Activated T-cell treated with anti-CD3 and anti-CD28 coated beads, Interleukin-2, amount 50 U/mL, for 24 hours (primary cell): ENCODE data around the gene HYPK.

Source experiments
- DNase-seq: peaks from one replicate; pipeline ENCODE4 v3.0.0-alpha.2; 2020
- H3K27ac Mint-ChIP-seq: 2 replicates; pipeline ENCODE4 v1.8.0; 2020; ENCODE audit warnings: mild to moderate bottlenecking, mixed read lengths
- H3K27me3 Mint-ChIP-seq: 2 replicates; pipeline ENCODE4 v1.8.0; 2020; ENCODE audit warnings: mixed read lengths
- H3K36me3 Mint-ChIP-seq: 2 replicates; pipeline ENCODE4 v1.8.0; 2020; ENCODE audit warnings: low read depth, mixed read lengths
- H3K4me1 Mint-ChIP-seq: 2 replicates; pipeline ENCODE4 v1.8.0; 2020; ENCODE audit warnings: low read depth, mixed read lengths
- H3K4me3 Mint-ChIP-seq: 2 replicates; pipeline ENCODE4 v1.8.0; 2020; ENCODE audit warnings: mild to moderate bottlenecking, moderate library complexity, mixed read lengths
- H3K9me3 Mint-ChIP-seq: 2 replicates; pipeline ENCODE4 v1.8.0; 2020; ENCODE audit warnings: mixed read lengths

HYPK gene, protein sequence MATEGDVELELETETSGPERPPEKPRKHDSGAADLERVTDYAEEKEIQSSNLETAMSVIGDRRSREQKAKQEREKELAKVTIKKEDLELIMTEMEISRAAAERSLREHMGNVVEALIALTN

DNA sequence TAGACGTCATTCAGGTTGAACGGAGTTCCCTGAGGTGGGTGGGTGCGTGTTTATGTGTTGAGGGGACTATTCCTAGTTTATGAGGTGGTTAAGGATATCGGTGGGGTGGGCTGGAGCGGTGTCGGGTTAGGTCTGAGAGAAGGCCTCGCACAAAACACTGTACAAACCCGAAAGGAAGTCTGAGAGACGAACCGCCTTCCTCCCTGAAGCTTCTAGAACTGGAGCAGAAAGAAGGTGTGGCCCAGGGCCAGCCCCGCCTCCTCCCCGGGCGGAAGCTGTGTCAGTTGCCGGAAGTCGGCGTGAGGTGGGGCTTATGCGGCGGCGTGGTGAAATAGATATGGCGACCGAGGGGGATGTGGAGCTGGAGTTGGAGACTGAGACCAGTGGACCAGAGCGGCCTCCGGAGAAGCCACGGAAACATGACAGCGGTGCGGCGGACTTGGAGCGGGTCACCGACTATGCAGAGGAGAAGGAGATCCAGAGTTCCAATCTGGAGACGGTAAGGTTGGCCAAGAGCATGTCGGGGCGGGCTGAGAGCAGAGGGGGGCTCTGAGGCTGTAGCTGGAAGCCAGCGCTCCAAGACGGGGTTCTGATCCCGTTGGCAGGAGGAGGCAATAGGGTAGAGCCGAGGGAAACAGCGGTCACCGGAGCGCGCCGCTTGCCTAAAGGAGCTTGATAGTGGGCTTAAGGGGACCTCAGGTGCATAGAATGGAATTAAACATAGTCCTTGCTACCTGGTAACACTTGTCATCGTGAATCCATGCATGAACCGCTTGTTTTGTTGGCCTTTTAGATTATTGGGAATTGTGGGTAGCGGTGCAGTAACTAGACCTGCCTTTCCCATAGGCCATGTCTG is at the start of gene HYPK:
Gene HYPK (plus strand): TSS at position 314 of the 856 bp plus-strand sequence. CDS start 24 bp downstream, at position 338.
- Mint-ChIP-seq H3K4me1 (peaks cover 44% of the 10 kb centered on the region), H3K9me3 (no peaks in the 10 kb centered on the region), H3K27me3 (no peaks in the 10 kb centered on the region), H3K27ac (peak within 1 kb of the TSS; percentile 98), H3K36me3 (peaks cover 98% of the 10 kb centered on the region), H3K4me3 (peak within 1 kb of the TSS; percentile 99)
- peak; percentile 93 for DNase-seq

DNA sequence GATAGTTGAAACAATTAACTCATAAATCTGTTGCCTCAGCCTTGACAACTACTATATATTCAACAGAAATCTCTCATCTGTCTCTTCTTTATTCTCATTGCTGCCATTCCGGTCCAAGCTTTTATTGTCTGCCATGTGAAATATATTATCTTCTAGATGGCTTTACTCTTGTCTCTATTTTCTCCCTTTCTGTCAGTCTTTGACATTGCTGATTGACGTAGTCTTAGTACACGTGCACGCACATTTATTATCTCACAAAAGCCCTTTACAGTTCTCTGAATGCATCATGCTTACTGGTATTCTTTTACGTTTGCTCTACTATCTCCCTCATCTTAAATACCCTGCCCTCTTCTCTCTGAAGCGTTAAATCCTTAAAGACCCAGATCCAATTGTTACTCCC is 48.5 kb upstream of the HYPK start:
- Mint-ChIP-seq H3K4me3 (peak overlapping the region; percentile 14), H3K9me3 (no peaks in the 10 kb centered on the region), H3K36me3 (peaks cover 80% of the 10 kb centered on the region), H3K4me1 (peaks cover 52% of the 10 kb centered on the region), H3K27me3 (no peaks in the 10 kb centered on the region), H3K27ac (peak overlapping the region; percentile 98)
- DNase-seq: no peak

DNA sequence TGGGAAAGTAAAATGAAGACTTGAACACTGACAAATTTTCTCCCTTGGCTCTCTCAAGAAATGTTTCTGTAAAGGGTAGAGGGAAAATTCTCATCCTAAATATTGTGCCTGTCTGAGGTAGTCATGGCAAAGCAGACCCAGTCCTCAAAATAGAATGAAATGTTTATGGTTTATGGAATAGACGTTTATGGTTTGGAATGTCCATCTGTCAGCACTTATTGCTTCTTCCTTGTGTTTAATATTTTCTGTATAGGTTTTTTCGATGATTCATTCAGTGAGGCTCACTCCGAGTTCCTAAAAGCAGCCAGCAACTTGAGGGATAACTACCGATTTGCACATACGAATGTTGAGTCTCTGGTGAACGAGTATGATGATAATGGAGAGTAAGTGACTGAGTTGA is 37.6 kb upstream of the HYPK start:
- no peak for DNase-seq
- Mint-ChIP-seq H3K36me3 (peaks cover 94% of the 10 kb centered on the region), H3K4me1 (peaks cover 4% of the 10 kb centered on the region), H3K9me3 (no peaks in the 10 kb centered on the region), H3K4me3 (no peak overlapping the region), H3K27ac (peak overlapping the region; percentile 75), H3K27me3 (no peaks in the 10 kb centered on the region)

DNA sequence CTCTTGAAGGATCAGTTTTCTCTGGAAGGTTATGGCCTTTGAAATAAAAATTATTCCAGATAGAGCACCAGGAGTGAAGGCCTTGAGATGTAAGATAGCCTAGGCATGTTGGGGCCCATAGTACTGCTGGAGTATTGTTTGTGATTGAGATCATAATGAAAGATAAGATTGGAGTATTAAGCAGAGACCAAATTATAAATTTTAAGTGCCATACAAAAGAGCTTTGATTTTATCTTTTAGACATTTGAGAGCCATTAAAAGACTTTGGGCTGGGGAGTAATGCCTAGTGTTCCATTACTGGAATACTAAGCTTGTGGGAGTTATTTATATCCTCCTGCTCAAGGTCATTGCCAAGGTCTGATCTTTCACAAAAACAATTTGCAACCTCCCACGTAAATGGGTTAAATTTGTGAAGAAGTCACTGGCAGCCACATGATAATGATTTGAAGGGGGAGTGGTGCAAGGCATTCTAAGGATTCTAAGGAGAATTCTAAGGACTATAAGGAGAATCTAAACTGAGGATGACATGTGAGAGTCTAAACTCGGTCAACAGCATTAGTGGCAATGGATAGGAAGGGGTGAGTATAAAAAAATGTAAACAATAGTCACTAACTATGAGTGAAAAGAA is 36.5 kb upstream of the HYPK start:
- H3K27ac Mint-ChIP-seq: peak overlapping the region; percentile 38

DNA sequence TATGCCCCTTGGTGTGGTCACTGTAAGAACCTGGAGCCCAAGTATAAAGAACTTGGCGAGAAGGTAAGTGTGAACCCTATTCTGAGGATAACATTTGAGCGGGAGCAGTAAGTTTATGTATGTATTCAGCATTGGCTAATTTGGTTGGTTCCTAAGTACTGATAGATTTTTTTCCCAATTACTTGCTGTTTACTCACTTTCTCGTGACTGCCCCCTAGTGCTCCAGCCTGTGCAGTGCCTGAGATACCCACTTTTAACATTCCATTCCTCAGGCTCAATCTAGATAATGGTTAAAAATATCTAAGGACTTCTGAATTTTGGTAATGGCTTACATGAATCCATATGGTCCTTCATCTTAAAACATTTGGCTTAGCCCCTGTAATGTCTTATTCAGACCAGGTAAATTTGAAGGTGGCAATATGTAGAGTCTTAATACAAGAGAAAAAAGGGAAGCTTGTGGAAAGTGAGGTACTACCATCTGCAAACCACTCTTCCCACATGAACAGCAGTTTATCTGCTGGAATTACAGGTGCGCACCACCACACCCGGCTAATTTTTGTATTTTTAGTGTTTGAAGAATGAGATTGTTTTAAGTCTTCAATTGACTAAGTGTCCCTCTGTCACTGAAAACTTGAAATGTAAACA is 30.7 kb upstream of the HYPK start:
- H3K27ac Mint-ChIP-seq: peak overlapping the region; percentile 38
- peak; percentile 66 for DNase-seq
- no peaks in the 10 kb centered on the region for H3K27me3 Mint-ChIP-seq
- peaks cover 98% of the 10 kb centered on the region for H3K36me3 Mint-ChIP-seq
- H3K4me3 Mint-ChIP-seq: no peak overlapping the region
- no peaks in the 10 kb centered on the region for H3K9me3 Mint-ChIP-seq
- peaks cover 2% of the 10 kb centered on the region for H3K4me1 Mint-ChIP-seq

More for the DNA sequence above, 36.5 kb upstream of the HYPK start:
- Mint-ChIP-seq H3K4me3 (no peak overlapping the region), H3K4me1 (peaks cover 6% of the 10 kb centered on the region), H3K9me3 (no peaks in the 10 kb centered on the region), H3K36me3 (peaks cover 96% of the 10 kb centered on the region), H3K27me3 (no peaks in the 10 kb centered on the region)
- DNase-seq: no peak

DNA sequence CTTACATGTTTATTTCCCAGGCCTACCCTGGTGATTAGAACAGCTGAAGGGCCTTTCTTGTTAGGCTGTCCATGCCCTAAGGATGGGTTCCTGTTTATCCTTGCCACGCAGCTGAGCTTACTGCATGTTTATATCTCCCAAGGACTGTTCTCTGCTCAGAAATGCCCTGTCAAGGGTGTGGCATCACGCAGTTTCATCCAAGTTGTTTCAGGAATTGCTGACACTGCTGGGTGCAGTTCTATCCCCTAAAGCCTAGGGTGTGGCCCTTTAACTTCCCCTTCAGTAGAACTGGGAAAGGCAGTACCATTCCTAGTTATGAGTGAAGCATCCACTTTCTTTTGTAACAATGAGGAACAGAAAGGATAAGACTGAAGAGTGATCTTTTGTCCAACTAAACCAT is 28.6 kb upstream of the HYPK start:
- Mint-ChIP-seq H3K36me3 (peaks cover 89% of the 10 kb centered on the region), H3K4me3 (no peak overlapping the region), H3K27ac (peak overlapping the region; percentile 71), H3K4me1 (peaks cover 11% of the 10 kb centered on the region), H3K27me3 (no peaks in the 10 kb centered on the region), H3K9me3 (no peaks in the 10 kb centered on the region)
- no peak for DNase-seq

DNA sequence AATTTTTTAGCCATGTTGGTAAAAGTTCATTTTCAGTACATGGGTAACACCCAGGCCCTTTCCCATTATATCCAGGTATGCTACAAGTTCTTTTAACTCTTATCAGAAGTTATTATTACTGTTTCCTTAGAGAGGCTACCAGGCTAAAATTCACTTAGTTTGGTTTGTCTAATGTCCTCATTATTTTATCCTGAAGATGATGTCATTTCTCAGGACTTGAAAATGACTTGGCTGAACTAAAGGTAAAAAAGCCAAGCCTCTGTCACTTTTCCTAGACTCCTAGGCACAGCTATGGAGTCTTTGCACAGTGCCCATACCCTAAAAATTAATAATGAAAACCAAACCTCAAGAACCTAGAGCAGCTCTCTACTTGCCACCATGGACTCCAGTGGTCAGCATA is 27.8 kb upstream of the HYPK start:
- H3K27me3 Mint-ChIP-seq: no peaks in the 10 kb centered on the region
- H3K36me3 Mint-ChIP-seq: peaks cover 83% of the 10 kb centered on the region
- H3K4me1 Mint-ChIP-seq: peaks cover 18% of the 10 kb centered on the region
- H3K27ac Mint-ChIP-seq: peak overlapping the region; percentile 8
- no peak for DNase-seq
- no peak overlapping the region for H3K4me3 Mint-ChIP-seq
- no peaks in the 10 kb centered on the region for H3K9me3 Mint-ChIP-seq

DNA sequence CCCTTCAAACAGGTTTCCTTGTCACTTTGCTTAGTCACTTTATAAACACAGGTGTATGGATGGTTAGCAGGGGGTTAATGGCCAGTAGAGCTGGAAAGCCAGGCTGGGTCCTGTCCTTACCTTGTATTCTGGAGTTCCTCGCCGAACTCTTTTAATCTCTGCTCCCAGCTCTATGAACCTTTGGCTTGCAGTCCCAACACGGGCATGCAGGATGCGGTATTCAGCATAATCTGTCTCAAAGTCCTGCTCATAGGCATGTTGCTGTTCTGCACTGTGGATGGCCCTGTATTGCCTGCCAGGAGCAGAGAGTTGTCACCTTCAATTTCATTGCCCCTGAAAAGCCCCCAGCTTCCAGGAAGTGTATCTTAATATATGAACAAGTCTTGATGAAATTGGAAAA is 26.3 kb upstream of the HYPK start:
- Mint-ChIP-seq H3K4me3 (no peak overlapping the region), H3K4me1 (peaks cover 26% of the 10 kb centered on the region), H3K9me3 (no peaks in the 10 kb centered on the region), H3K27ac (peak overlapping the region; percentile 72), H3K36me3 (peaks cover 68% of the 10 kb centered on the region), H3K27me3 (no peaks in the 10 kb centered on the region)
- no peak for DNase-seq

DNA sequence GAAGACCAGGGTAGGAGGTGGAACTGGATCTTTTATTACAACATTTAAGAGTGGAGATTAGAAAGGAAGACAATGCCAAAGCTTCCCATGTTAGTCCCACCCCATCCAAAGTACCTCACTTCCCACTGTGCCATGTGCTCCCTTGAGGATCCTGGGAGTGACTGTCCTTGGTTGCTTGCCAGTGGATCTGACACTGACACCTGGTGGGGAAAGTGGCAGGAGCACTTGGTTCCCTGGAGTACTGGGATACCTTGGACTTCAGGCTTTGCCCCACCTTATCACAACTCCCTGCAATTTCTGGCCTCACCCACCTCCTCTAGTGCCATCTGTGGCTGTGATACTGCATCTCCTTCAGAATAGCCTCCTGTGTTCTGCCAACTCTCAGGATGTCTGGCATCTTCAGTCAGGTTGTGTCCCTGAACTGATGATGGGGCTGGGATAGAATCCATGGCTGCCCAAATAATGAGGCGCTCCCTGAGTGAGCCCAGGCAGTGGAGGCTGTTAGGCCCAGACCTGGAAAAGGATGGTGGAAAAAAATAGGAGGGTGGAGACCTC is 24.9 kb upstream of the HYPK start:
- DNase-seq: no peak
- H3K4me3 Mint-ChIP-seq: peak overlapping the region; percentile 83
- H3K27ac Mint-ChIP-seq: peak overlapping the region; percentile 31
- peaks cover 54% of the 10 kb centered on the region for H3K36me3 Mint-ChIP-seq
- peaks cover 30% of the 10 kb centered on the region for H3K4me1 Mint-ChIP-seq
- H3K9me3 Mint-ChIP-seq: no peaks in the 10 kb centered on the region
- no peaks in the 10 kb centered on the region for H3K27me3 Mint-ChIP-seq

DNA sequence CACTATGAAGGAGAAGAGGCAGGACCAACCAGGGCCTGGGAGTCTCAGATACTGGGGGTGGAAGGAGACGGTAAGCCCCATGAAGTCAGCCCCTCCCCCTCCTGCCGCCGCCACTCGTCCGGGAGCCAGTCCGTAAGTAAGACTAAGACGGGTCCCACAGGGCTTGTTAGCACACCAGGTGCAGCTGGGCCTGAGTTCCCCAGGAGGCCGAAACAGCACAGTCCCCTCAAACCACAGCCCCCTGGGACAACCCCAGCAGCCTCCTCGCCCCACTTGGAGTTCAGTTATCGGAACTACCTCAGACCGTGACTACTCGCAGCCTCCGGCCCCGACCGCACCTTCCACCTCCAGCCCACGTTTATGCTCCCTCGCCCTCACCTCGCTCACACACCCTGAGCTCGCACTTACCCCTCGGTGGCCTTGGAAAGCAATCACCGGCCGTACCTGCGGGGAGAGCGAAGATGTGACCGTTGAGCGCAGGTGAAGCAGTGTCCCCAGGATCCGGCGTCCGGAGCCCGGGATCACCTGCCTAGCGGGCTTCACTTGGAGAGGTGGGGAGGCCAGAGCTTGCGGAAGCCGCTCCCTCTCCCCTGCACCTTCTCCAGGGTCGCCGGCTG is 24.2 kb upstream of the HYPK start:
- peak; percentile 57 for DNase-seq
- Mint-ChIP-seq H3K9me3 (no peaks in the 10 kb centered on the region), H3K36me3 (peaks cover 47% of the 10 kb centered on the region), H3K4me3 (peak overlapping the region; percentile 83), H3K27me3 (no peaks in the 10 kb centered on the region), H3K27ac (peak overlapping the region; percentile 95), H3K4me1 (peaks cover 30% of the 10 kb centered on the region)

DNA sequence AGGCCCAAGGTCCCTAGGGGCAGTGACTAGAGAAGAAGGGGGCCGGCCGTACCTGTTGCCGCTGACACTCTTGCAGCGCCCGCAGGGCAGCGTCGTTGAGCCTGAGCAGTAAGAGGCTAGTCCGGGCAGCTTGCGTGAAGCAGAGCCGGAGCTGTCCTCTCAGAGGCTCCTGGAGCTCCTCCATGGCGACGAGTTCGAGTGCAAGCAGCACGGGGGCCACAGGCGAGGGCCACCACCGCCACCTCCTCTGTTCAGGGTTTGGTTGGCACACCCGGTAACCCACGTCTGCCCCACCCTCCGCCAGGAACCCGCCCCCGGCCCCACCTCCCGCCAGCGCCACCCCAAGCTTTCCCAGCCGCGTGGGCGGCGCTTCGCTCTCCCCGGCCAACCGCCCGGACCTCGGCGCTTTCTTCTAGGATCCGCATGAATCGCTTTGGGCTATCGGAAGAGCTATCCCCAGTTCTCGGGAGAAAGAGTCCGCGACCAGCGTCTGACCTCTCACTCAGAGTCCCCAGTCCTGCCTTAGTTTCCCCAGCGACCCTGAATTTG is 23.6 kb upstream of the HYPK start, which contains the start of gene ELL3:
Gene ELL3 (minus strand): TSS at position 249 of the 549 bp plus-strand sequence. CDS start 65 bp downstream, at position 184.
- DNase-seq: peak; percentile 83
- H3K4me1 Mint-ChIP-seq: peaks cover 30% of the 10 kb centered on the region
- no peaks in the 10 kb centered on the region for H3K9me3 Mint-ChIP-seq
- H3K36me3 Mint-ChIP-seq: peaks cover 41% of the 10 kb centered on the region
- H3K27ac Mint-ChIP-seq: peak within 1 kb of the TSS; percentile 95
- peak within 1 kb of the TSS; percentile 83 for H3K4me3 Mint-ChIP-seq
- H3K27me3 Mint-ChIP-seq: no peaks in the 10 kb centered on the region

DNA sequence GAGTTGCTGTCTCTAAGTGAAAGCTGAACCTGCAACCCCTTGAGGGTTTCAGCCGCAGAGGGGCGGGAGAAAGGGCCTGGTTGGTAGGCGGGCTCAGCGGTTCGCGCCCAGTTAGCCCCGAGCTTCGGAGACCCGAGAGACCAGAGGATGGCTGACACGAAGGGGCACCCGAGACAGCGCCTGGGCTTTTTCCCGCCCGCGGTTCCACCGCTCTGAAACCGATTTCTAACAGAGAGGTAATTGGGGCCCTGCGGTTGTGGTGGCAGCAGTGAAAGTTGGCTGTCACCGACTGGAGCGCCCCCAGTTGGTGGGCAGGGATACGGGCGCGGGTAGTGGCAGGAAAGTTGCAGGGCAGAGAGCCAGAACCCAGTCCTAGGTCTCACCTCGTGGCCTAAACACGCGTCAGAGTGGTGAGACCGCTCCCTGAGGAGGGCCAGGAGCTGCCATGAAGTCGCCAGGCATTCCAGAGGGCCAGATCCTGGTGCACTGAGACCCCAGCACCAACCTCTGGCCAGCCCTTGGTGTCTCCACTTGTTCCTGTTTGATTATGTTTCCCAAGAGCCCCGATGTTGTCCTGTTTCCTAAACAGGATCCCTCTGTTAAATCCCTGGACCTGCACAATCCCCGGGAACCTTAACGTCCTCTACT is 23.0 kb upstream of the HYPK start:
- Mint-ChIP-seq H3K27me3 (no peaks in the 10 kb centered on the region), H3K9me3 (no peaks in the 10 kb centered on the region), H3K4me1 (peaks cover 30% of the 10 kb centered on the region), H3K27ac (peak overlapping the region; percentile 95), H3K4me3 (peak overlapping the region; percentile 83), H3K36me3 (peaks cover 35% of the 10 kb centered on the region)
- peak; percentile 88 for DNase-seq

DNA sequence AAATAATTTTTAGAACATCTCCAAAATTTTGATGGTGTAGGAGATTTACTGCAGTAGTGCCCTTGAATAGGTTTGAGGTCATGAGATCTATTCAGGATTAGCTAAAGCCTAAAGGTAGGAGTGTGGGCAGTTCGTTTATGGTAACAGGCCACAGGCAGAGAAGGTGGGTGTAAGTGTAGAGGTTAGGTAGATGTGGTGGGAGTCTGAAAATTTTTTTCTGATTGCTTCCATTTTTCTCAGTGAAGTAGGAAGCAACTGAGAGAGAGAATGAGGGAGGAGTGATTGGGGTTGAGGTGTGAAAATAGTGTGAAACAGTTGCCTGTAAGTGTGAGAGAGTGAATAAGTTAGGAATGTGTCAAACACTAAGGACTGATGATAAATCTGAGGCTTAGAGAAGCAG is 21.4 kb upstream of the HYPK start:
- H3K4me3 Mint-ChIP-seq: no peak overlapping the region
- no peak for DNase-seq
- H3K36me3 Mint-ChIP-seq: peaks cover 19% of the 10 kb centered on the region
- peaks cover 30% of the 10 kb centered on the region for H3K4me1 Mint-ChIP-seq
- H3K27ac Mint-ChIP-seq: peak overlapping the region; percentile 39
- H3K9me3 Mint-ChIP-seq: no peaks in the 10 kb centered on the region
- H3K27me3 Mint-ChIP-seq: no peaks in the 10 kb centered on the region
